HG03095 (cell line): ENCODE measurements around the gene SULT1A2.
"Not testable (repeated sequence)": the region's sequence is repeated elsewhere in the genome, so short reads cannot be mapped to it uniquely, and the experiment has no call there.

Source experiments
- ATAC-seq: cut with Tn5 transposase; IDR thresholded peaks from one replicate; pipeline ENCODE4 v1.9.1; 2021; ENCODE audit warnings: moderate library complexity; ENCODE audit not compliant: unreplicated experiment

SULT1A2 gene

GRCh38 chr16:28561557-28562187 lies 35.2 kb downstream of the SULT1A2 start:
- ATAC-seq = no peak

- no peak for ATAC-seq
Observed at GRCh38 chr16:28558456-28558855, 38.4 kb downstream of the SULT1A2 start.

- no peak for ATAC-seq
Observed at GRCh38 chr16:28556914-28557320, 39.9 kb downstream of the SULT1A2 start.

GRCh38 chr16:28555561-28555960 lies 41.3 kb downstream of the SULT1A2 start:
- ATAC-seq = no peak

GRCh38 chr16:28554634-28555423 lies 42.0 kb downstream of the SULT1A2 start:
- no peak for ATAC-seq

GRCh38 chr16:28553776-28554633 lies 42.8 kb downstream of the SULT1A2 start, which contains the start of gene SGF29:
Gene SGF29 (plus strand): TSS chr16:28553920. CDS start chr16:28581070, 27,150 bp downstream.
- ATAC-seq = peak; percentile 65

- ATAC-seq = no peak
Observed at GRCh38 chr16:28549301-28549899, 47.5 kb downstream of the SULT1A2 start.

- ATAC-seq = no peak
Observed at GRCh38 chr16:28548306-28548802, 48.5 kb downstream of the SULT1A2 start.

- no peak for ATAC-seq
Observed at GRCh38 chr16:28546626-28547025, 50.2 kb downstream of the SULT1A2 start.

- not testable (repeated sequence) for ATAC-seq
Observed at GRCh38 chr16:28545964-28546363, 50.9 kb downstream of the SULT1A2 start.

GRCh38 chr16:28544998-28545397 lies 51.9 kb downstream of the SULT1A2 start:
- ATAC-seq = no peak

GRCh38 chr16:28543072-28543471 lies 53.8 kb downstream of the SULT1A2 start:
- no peak for ATAC-seq

- ATAC-seq = no peak
Observed at GRCh38 chr16:28542646-28543045, 54.2 kb downstream of the SULT1A2 start.
